Activated CD4-positive, alpha-beta T cell treated with anti-CD3 and anti-CD28 coated beads for 36 hours (primary cell): ENCODE results near the gene LSM3. TPM values are rescaled to one million over a fixed set of nuclear protein-coding genes. Genes with fewer than 3 reads are reported as not detected.

Experiments used
- ATAC-seq: fragments of 200-7000 bp; cut with Tn5 transposase; one replicate; pipeline ENCODE4 v1.10.0; 2021; ENCODE audit warnings: mild to moderate bottlenecking, moderate library complexity
- CTCF ChIA-PET: fragments of 350-600 bp; sonication (Branson Sonifier 250); formaldehyde crosslinking; loops from one replicate; lab custom pipeline; 2021; ENCODE audit warnings: antibody characterized with exemption; lab: Charles Lee
- POLR2A ChIA-PET: fragments of 350-600 bp; sonication (Branson Sonifier 250); formaldehyde crosslinking; loops from one replicate; lab custom pipeline; 2021; ENCODE audit warnings: antibody characterized with exemption, inconsistent platforms; lab: Charles Lee
- DNase-seq: peaks from one replicate; pipeline ENCODE4 v3.0.0-alpha.2; 2020
- H3K27ac Mint-ChIP-seq: one replicate; pipeline ENCODE4 v1.8.0; 2021; ENCODE audit warnings: mixed read lengths
- H3K27me3 Mint-ChIP-seq: one replicate; pipeline ENCODE4 v1.8.0; 2021; ENCODE audit warnings: mixed read lengths
- H3K36me3 Mint-ChIP-seq: one replicate; pipeline ENCODE4 v1.8.0; 2021; ENCODE audit warnings: low read depth, mixed read lengths
- H3K4me1 Mint-ChIP-seq: one replicate; pipeline ENCODE4 v1.8.0; 2021; ENCODE audit warnings: mixed read lengths
- H3K4me3 Mint-ChIP-seq: one replicate; pipeline ENCODE4 v1.8.0; 2021; ENCODE audit warnings: mild to moderate bottlenecking, moderate library complexity, mixed read lengths
- H3K9me3 Mint-ChIP-seq: one replicate; pipeline ENCODE4 v1.8.0; 2021; ENCODE audit warnings: low read depth, mixed read lengths
- intact Hi-C, 2 experiments: fragments of 100-400 bp; cut with DNase I in 1 of 2; cut with micrococcal nuclease in 1 of 2; formaldehyde crosslinking; loops; one replicate each; pipeline versions ENCODE4 v1.14.2 to v1.15.1; 2022 to 2024; cut with DNase I, micrococcal nuclease
- total RNA-seq, 2 experiments: library from RNA; stranded (reverse); gene quantifications; one replicate each; pipeline ENCODE4 v1.2.3, GENCODE V29; 2021

The LSM3 gene
- total RNA-seq, 2 experiments from 2014 or later = 23.0 to 30.2 TPM

DNA sequence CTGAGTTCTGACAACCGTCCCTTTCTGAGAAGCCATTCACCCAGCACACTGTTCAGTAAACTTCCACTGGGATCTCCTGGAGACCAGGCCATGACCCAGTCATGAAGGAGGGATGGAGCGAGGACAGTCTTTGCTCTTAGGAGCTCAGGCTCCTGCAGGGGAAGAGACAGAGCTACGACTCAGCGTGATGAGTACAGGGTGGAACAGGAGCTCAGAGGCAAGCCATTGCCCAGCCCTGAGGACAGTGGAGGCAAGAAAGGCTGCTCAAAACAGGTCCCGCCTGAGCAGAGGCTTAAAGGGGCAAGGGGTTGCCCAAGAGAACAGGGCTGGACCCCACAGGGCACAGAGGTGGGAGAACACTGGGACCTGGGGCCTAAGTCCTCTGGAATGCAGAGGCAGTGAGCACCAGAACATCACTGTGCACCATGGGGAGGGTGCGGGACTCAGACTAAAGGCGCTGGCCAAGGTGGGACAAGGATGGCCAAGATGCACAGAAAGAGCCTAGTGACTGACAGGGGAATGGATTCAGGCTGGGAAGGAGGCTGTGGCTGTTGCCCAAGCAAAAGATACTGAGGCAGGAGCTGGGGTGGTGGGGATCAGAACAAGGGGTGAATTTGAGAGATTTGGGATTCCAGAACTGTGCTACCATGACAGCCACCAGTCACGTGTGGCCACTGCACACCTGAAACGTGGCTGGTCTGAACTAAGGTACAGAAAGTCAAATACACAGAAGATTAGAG is 28.0 kb upstream of the LSM3 start:
- intact Hi-C loops = no loop called here
- no peaks in the 10 kb centered on the region for H3K9me3 Mint-ChIP-seq
- no peak for ATAC-seq
- peaks cover 26% of the 10 kb centered on the region for H3K36me3 Mint-ChIP-seq
- no peak for DNase-seq
- CTCF ChIA-PET = no interaction called here
- H3K27ac Mint-ChIP-seq = no peak overlapping the region
- H3K27me3 Mint-ChIP-seq = no peaks in the 10 kb centered on the region
- POLR2A ChIA-PET = no interaction called here
- peaks cover 5% of the 10 kb centered on the region for H3K4me1 Mint-ChIP-seq
- H3K4me3 Mint-ChIP-seq = no peak overlapping the region

DNA sequence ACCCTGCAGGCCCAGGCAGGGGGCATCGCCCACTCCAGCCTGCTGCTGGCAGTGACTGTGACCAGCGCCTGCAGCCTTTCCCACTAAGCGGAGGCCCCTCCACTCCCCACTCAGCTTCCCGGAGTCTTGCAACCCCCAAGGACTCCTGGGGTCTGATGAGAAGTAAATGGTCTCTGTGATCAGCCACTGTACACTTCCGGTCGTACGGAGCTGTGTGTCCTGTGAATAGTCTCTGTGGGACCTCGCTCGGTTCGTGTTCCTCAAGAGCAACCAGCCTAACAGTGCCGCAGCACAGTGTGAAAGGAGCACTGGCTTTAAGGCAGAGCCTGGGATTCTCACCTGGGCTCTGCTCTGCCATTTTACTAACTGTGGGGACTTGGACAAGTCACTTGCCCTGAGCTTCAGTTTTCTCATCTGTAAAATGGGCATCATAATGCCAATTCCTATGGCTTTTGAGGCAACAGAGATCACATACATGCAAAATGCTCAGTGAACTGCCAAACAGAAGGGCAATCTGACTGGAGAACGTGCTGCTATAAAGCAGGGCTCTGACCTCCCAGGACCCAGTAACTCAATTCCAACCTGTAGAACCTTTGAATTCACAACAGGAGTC is 27.0 kb upstream of the LSM3 start:
- Mint-ChIP-seq H3K9me3 (no peaks in the 10 kb centered on the region), H3K36me3 (peaks cover 26% of the 10 kb centered on the region), H3K27me3 (no peaks in the 10 kb centered on the region), H3K27ac (no peak overlapping the region), H3K4me1 (no peaks in the 10 kb centered on the region), H3K4me3 (no peak overlapping the region)
- intact Hi-C loops = no loop called here
- ChIA-PET POLR2A (no interaction called here), CTCF (interaction anchor here (1.1 kb wide), 1 partner anchor 8 kb away, joined by 4 read pairs; no protein-coding TSS in a partner anchor)
- DNase-seq (no peak), ATAC-seq (no peak)

DNA sequence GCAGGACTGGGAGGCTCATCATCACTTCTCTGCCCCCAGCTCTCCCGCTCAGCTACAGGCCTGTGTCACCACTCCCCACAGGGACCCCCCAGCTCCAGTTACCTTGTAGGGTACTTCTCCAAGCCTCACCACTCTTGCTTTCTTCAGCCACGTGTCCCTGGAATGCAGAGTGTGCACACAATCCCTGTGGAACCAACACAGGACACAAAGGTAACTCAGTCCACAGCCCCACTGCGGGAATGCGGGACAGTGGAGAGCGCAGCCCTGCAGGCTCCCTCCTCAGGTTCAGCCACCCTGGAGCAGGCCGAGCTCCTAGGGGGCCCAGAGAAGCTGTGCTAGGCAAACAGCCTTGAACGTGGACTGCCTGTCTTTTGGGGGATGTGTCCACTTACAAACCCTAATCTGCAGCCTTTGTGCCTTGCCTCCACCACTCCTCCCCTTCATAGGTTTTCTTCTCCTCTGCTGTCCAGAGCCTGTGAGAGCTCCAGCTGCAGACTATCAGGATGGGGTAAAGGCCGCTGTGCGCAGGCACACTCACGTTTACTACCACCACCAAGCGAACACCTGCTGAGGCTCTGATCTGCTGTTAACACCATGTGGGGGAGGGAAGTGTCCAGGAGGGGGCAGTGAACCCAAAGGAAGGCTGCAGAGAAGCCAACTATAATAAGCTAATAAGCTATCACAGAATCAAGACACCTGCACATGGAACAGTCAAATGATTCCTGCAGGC is 26.2 kb upstream of the LSM3 start:
- H3K36me3 Mint-ChIP-seq = peaks cover 21% of the 10 kb centered on the region
- no peaks in the 10 kb centered on the region for H3K4me1 Mint-ChIP-seq
- ChIA-PET POLR2A (no interaction called here), CTCF (interaction anchor here (0.7 to 1.2 kb wide), 4 partner anchors 9 to 708 kb away, joined by 3 to 4 read pairs (median 3); no protein-coding TSS in a partner anchor)
- no peak overlapping the region for H3K27ac Mint-ChIP-seq
- H3K4me3 Mint-ChIP-seq = no peak overlapping the region
- intact Hi-C loops = no loop called here
- ATAC-seq (no peak), DNase-seq (no peak)
- no peaks in the 10 kb centered on the region for H3K27me3 Mint-ChIP-seq
- H3K9me3 Mint-ChIP-seq = no peaks in the 10 kb centered on the region

DNA sequence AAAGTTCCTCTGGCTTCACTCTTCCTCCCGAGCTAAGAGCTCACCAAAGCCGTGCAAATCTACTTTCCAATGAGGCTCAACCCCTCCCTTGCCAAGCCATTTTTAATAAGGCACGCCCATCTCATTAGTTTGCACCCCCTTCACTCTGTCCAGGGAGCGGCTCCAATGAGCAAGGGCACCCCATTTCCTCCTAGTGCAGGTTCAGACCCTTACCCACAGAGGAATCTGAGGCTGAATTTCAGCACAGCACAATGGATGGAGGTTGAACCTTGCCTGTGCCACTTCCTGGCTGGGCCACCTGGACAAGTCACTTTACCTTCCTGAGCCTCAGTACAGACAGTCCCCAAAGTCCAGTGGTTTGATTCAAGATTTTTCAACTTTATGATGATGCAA is 25.7 kb upstream of the LSM3 start:
- intact Hi-C loops = no loop called here
- Mint-ChIP-seq H3K9me3 (no peaks in the 10 kb centered on the region), H3K27me3 (no peaks in the 10 kb centered on the region), H3K27ac (no peak overlapping the region), H3K4me1 (peaks cover 1% of the 10 kb centered on the region), H3K4me3 (no peak overlapping the region), H3K36me3 (peaks cover 24% of the 10 kb centered on the region)
- POLR2A ChIA-PET = no interaction called here
- CTCF ChIA-PET = interaction anchor here (0.7 to 1.2 kb wide), 5 partner anchors 9 to 708 kb away, joined by 3 to 4 read pairs (median 3); no protein-coding TSS in a partner anchor
- ATAC-seq (no peak), DNase-seq (no peak)

DNA sequence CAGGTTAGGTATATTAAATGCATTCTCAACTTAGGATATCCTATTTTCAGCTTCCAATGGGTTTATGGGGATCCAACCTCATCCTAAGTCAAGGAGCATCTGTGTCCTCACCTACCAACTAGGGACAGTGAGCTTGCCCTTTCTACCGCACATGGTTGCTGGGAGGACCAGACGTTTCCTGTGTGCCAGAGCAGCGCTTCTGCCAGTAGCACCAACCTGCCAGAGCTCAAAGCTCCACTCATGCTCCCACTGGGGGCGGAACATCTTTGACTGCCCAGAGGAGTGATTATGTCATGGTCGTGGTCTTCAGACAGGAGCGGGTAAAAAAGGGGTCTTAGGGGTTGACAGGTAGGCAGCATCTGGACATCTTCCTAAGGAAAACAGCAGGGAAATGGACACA is 25.0 kb upstream of the LSM3 start:
- CTCF ChIA-PET = interaction anchor here (0.7 to 1.2 kb wide), 2 partner anchors 12 to 99 kb away, joined by 3 to 4 read pairs; no protein-coding TSS in a partner anchor
- POLR2A ChIA-PET = no interaction called here
- H3K27me3 Mint-ChIP-seq = no peaks in the 10 kb centered on the region
- no peak for ATAC-seq
- peaks cover 28% of the 10 kb centered on the region for H3K36me3 Mint-ChIP-seq
- no peak overlapping the region for H3K27ac Mint-ChIP-seq
- intact Hi-C loops = no loop called here
- DNase-seq = no peak
- peaks cover 4% of the 10 kb centered on the region for H3K4me1 Mint-ChIP-seq
- H3K9me3 Mint-ChIP-seq = no peaks in the 10 kb centered on the region
- H3K4me3 Mint-ChIP-seq = no peak overlapping the region

DNA sequence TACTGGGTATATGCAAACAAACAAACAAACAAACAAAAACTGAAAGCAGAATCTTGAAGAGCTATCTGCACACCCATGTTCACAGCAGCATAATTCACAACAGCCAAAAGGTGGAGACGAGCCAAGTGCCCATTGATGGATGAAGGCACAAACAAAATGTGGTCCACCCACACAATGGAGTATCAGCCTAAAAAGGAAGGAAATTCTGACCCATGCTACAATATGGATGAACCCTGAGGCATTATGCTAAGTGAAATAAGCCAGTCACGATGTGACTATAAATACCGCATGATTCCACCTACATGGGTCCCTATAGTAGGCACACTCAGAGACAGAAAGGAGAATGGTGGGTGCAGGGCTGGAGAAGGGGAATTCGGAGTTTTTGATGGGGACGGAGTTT is 24.3 kb upstream of the LSM3 start:
- Mint-ChIP-seq H3K9me3 (no peaks in the 10 kb centered on the region), H3K27ac (no peak overlapping the region), H3K4me3 (no peak overlapping the region), H3K27me3 (no peaks in the 10 kb centered on the region), H3K4me1 (peaks cover 4% of the 10 kb centered on the region), H3K36me3 (peaks cover 34% of the 10 kb centered on the region)
- ATAC-seq = no peak
- no peak for DNase-seq
- ChIA-PET POLR2A (no interaction called here), CTCF (no interaction called here)
- intact Hi-C loops = no loop called here

DNA sequence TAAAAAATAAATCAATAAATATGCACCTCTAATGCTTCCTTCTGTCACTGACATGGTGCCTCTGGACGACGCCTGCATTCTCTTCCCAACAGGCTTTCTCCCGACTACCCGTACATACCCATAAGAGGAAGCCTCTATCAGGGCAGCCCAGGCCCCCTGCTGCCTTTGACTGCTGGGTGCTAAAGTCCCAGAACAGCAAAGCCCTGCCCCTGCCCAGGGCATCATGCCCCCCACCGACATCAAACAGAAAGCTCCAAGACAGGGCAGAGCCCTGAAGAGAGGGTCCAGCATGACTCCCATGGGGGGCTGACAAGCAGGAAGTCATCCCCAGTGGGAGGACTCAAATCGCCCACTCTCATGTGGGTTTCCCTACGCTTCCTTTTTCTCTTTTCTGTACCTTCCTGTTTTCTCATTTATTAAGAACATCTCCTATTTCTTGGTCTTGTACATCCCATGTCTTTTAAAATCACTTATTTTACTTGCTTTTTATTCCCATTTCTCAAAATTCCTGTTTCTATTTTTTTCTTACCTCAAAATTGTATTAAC is 23.6 kb upstream of the LSM3 start:
- no peak overlapping the region for H3K27ac Mint-ChIP-seq
- peaks cover 36% of the 10 kb centered on the region for H3K36me3 Mint-ChIP-seq
- ChIA-PET POLR2A (interaction anchor here (0.6 kb wide), 1 partner anchor 1212 kb away, joined by 4 read pairs; no protein-coding TSS in a partner anchor), CTCF (no interaction called here)
- peaks cover 4% of the 10 kb centered on the region for H3K4me1 Mint-ChIP-seq
- H3K27me3 Mint-ChIP-seq = no peaks in the 10 kb centered on the region
- ATAC-seq = no peak
- no peak for DNase-seq
- no peaks in the 10 kb centered on the region for H3K9me3 Mint-ChIP-seq
- H3K4me3 Mint-ChIP-seq = no peak overlapping the region
- intact Hi-C loops = no loop called here

DNA sequence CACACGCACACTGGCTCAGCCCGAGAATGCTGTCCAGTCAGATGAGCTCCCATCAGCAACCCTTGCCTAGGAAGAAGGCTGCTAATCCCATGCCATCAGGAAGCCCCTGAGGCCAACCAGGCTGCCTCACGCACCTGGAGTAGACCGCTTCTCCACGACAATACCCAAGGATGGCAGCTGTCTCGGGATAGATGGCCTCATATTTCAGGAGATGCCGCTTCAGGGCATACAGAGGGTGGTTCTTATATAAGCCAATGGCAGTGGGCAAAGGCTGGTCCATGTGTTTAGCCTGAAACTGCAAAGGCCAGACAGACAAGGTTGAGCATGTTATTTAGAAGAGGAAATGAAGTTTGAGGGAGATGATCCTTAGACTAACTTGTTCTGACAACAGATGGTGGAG is 22.4 kb upstream of the LSM3 start:
- H3K36me3 Mint-ChIP-seq = peaks cover 49% of the 10 kb centered on the region
- no peaks in the 10 kb centered on the region for H3K27me3 Mint-ChIP-seq
- ChIA-PET POLR2A (no interaction called here), CTCF (no interaction called here)
- intact Hi-C loops = no loop called here
- ATAC-seq (no peak), DNase-seq (no peak)
- H3K4me1 Mint-ChIP-seq = peaks cover 4% of the 10 kb centered on the region
- H3K4me3 Mint-ChIP-seq = no peak overlapping the region
- H3K27ac Mint-ChIP-seq = peak overlapping the region; percentile 3
- peaks cover 4% of the 10 kb centered on the region for H3K9me3 Mint-ChIP-seq

DNA sequence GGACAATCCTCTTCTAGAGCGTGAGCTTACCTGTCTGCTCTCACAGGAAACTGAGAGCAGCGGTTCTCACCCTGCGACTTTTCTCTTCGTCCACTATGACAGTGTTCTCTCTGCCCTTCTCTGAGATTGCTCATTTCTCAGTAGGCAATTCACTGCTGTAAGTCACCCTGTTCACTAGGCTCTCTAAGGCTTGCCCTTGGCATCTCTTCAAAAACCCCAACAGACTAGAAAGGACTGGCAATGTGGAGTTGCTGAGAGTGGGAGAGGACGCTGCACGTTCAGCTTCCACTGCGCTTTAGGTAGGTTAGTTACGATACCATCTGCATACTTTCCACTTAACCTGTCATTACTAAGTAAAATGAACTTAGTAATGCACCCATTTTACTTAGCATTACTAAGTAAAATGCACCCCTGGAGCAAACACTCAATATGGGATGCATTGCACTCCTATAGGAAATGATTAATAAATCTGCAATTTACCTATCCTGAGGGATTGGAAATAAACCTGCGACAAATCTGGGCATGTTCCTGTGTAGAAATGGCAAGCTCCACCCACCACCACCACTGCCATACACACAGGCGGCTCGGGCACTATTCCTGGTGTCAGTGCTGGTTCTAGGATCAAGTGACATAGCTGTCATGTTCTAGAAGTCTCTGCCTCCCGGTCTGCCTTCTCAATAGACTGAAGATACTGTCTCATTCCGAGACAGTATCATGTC is 21.6 kb upstream of the LSM3 start:
- intact Hi-C loops = no loop called here
- CTCF ChIA-PET = interaction anchor here (0.6 to 1.3 kb wide), 2 partner anchors 17 to 565 kb away, joined by 3 read pairs; no protein-coding TSS in a partner anchor
- no peak overlapping the region for H3K27ac Mint-ChIP-seq

DNA sequence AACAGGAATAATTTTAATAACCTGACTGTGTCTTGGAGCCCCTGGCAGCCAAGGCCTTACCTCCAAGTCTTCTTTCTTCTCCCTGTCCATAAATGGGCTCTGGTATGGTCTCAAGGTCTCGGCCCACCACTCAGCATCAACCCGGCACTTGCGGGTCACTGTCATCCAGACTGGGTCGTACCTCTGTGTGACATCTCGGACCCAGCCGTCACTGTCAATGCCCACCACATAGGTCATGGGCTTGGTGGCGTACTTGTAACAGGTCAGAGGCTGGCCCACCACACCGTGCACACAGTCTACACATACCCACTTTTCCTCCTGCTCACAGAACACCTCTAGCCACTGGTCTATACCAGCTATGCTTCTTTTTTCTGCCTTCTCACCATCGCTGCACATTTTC is 20.7 kb upstream of the LSM3 start:
- Mint-ChIP-seq H3K9me3 (peaks cover 9% of the 10 kb centered on the region), H3K27ac (no peak overlapping the region), H3K4me1 (peaks cover 4% of the 10 kb centered on the region), H3K27me3 (no peaks in the 10 kb centered on the region), H3K36me3 (peaks cover 64% of the 10 kb centered on the region), H3K4me3 (no peak overlapping the region)
- POLR2A ChIA-PET = interaction anchor here (1.0 kb wide), 1 partner anchor 21 kb away, joined by 3 read pairs; the partner anchor contains the start of genes LSM3 and XPC
- intact Hi-C loops = no loop called here
- no peak for ATAC-seq
- no peak for DNase-seq
- CTCF ChIA-PET = interaction anchor here (1.3 kb wide), 1 partner anchor 16 kb away, joined by 3 read pairs; no protein-coding TSS in a partner anchor

More for the DNA sequence above, 21.6 kb upstream of the LSM3 start:
- POLR2A ChIA-PET = interaction anchor here (0.7 kb wide), 1 partner anchor 174 kb away, joined by 3 read pairs; no protein-coding TSS in a partner anchor
- Mint-ChIP-seq H3K27me3 (no peaks in the 10 kb centered on the region), H3K4me1 (peaks cover 4% of the 10 kb centered on the region), H3K4me3 (no peak overlapping the region), H3K9me3 (peaks cover 9% of the 10 kb centered on the region), H3K36me3 (peaks cover 57% of the 10 kb centered on the region)
- DNase-seq (no peak), ATAC-seq (no peak)
